ENCODE measurements around the gene TTLL10. TPM values are rescaled to one million over a fixed set of nuclear protein-coding genes. Genes with fewer than 3 reads are reported as not detected.

Gene TTLL10
- total RNA-seq, 4 donors from 2014 or later = 0.17 TPM; not detected in 3

DNA sequence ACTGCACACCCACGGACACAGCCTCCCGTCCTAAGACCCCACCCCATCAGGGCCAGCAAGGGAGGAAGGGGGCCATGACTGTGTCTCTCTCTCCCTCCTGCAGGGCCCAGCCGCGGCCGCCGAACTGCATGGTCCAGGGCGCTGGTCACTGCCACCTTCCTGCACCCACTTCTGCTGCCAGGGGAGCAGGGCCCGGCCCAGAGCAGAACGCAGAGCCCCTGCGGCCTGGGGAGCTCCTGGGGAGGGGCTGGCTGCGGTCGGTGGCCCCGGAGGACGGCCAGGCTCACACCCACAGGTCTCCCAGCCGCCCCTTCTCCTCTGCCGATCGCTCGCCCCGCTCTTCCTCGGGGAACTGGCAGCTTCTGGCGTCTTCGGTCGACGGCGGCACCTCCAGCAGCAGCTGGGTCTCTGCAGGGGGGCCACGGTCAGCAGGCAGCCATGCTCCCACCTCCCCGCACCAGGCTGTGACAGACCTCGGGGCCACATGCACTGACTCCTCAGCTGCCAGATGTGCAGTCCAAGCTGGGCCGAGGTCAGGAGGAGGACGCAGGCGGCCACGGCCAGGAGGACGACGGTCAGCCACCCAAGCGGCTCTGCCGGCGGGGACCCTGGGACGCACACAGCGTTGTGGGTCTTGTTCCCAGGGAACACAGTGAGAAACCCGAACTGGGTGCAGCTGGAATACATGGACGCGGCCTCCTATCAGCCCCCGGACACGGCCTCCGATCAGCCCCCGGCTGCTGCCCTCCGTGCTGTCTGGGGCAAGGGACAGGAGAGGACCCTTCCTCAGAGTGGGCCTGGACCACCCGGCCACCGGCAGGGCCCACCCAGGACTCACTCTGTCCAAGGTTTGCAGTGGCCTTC lies 30.1 kb downstream of the TTLL10 start:
- DNase-seq (ENCODE audit: extremely low spot score) = no peak
- H3K4me3 ChIP-seq = no peak overlapping the region
- TF ChIP-seq POLR2A (IDR thresholded peaks at IDR 0.05; ENCODE audit: low read depth) (no peak), EP300 (IDR thresholded peaks at IDR 0.05) (no peak), POLR2AphosphoS5 (IDR thresholded peaks at IDR 0.05) (no peak)
- TF ChIP-seq, protein P1, sequence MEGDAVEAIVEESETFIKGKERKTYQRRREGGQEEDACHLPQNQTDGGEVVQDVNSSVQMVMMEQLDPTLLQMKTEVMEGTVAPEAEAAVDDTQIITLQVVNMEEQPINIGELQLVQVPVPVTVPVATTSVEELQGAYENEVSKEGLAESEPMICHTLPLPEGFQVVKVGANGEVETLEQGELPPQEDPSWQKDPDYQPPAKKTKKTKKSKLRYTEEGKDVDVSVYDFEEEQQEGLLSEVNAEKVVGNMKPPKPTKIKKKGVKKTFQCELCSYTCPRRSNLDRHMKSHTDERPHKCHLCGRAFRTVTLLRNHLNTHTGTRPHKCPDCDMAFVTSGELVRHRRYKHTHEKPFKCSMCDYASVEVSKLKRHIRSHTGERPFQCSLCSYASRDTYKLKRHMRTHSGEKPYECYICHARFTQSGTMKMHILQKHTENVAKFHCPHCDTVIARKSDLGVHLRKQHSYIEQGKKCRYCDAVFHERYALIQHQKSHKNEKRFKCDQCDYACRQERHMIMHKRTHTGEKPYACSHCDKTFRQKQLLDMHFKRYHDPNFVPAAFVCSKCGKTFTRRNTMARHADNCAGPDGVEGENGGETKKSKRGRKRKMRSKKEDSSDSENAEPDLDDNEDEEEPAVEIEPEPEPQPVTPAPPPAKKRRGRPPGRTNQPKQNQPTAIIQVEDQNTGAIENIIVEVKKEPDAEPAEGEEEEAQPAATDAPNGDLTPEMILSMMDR (IDR thresholded peaks at IDR 0.05) = no peak
- WGBS = 66% methylated on average over 10 of the region's 49 CpGs
- intact Hi-C loops (cut with DNase I) = no loop called here
- peaks cover 9 to 50% (median 43%) of the 10 kb centered on the region in 4 donors for H3K4me1 ChIP-seq
- peaks cover 0 to 92% (median 26%) of the 10 kb centered on the region in 4 donors for H3K27me3 ChIP-seq
- no peaks in the 10 kb centered on the region for H3K9me3 ChIP-seq
- H3K36me3 ChIP-seq = no peaks in the 10 kb centered on the region
- no peak overlapping the region for H3K27ac ChIP-seq (replicated peaks in 1 of 4)

DNA sequence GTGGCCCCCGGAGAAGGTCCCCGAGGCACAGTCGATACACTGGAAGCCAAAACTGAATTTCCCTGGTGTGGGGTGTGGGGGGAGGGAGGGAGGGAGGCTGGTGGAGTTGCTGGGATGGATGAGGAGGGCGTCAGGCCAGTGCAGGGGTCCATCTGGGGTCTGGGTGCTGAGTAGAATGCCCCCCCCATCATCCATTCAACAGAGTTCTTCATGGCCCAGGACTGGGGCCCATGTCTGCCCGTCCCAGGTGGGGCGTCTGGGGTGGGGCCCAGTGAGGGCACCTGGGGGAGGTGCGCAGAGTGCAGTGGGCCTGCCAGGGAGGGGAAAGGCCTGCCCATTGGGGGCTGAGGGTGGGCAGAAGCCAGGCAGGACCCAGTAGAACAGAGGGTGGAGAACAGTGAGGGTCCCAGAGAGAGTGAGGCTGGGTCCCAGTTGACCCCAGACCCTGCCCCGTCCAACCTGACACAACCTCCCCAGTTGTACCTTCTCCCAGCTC lies 30.8 kb downstream of the TTLL10 start:
- intact Hi-C loops (cut with DNase I) = no loop called here
- Histone ChIP-seq H3K27me3 (peaks cover 0 to 90% (median 26%) of the 10 kb centered on the region in 4 donors), H3K4me3 (no peak overlapping the region), H3K36me3 (no peaks in the 10 kb centered on the region), H3K4me1 (peaks cover 9 to 53% (median 44%) of the 10 kb centered on the region in 4 donors), H3K9me3 (no peaks in the 10 kb centered on the region), H3K27ac (replicated peaks in 1 of 4) (no peak overlapping the region)
- WGBS = 92% methylated on average over 8 of the region's 8 CpGs
- TF ChIP-seq, protein P1 (IDR thresholded peaks at IDR 0.05) = no peak
- TF ChIP-seq POLR2A (IDR thresholded peaks at IDR 0.05; ENCODE audit: low read depth) (no peak), EP300 (IDR thresholded peaks at IDR 0.05) (no peak), POLR2AphosphoS5 (IDR thresholded peaks at IDR 0.05) (no peak)
- DNase-seq (ENCODE audit: extremely low spot score) = no peak

DNA sequence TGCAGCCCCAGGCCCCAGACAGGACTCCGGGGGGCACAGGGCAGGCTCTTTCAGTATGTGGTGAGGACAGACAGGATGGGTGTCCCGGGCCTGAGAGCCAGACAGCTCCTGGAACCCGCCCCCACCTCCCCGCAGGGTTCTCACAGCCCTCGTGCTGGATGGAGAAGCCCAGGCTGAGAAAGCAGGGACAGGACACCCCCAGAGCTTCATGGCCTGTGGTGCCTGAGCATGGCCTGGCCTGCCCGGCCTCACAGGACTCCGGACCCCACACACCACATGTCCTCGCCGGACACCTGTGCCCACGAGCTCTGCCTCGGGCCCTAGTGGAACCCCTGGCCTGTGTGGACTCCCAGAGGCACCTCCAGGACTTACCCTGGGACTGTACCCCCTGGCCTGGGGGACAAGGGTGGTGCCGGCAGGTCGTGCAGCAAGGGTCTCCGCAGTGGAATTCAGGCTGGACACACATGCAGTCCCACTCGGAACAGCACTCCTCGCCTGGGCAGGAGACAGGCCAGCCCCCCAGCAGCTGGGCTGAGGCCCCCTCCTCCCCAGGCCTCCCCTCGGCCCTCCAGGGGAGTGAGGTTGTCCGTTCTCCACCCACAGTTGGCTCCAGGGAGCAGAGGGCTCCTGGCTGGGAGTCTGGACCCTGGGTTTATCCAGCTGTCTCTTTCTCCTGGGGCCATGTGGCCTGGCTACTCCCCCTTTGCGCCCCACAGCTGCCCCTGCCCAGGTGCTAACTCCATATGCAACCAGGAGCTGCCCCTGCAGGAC lies 31.5 kb downstream of the TTLL10 start:
- WGBS = 84% methylated on average over 5 of the region's 19 CpGs
- H3K27me3 ChIP-seq = peaks cover 0 to 86% (median 26%) of the 10 kb centered on the region in 4 donors
- TF ChIP-seq POLR2A (IDR thresholded peaks at IDR 0.05; ENCODE audit: low read depth) (no peak), POLR2AphosphoS5 (IDR thresholded peaks at IDR 0.05) (no peak), EP300 (IDR thresholded peaks at IDR 0.05) (no peak)
- TF ChIP-seq, protein P1 (IDR thresholded peaks at IDR 0.05) = no peak

DNA sequence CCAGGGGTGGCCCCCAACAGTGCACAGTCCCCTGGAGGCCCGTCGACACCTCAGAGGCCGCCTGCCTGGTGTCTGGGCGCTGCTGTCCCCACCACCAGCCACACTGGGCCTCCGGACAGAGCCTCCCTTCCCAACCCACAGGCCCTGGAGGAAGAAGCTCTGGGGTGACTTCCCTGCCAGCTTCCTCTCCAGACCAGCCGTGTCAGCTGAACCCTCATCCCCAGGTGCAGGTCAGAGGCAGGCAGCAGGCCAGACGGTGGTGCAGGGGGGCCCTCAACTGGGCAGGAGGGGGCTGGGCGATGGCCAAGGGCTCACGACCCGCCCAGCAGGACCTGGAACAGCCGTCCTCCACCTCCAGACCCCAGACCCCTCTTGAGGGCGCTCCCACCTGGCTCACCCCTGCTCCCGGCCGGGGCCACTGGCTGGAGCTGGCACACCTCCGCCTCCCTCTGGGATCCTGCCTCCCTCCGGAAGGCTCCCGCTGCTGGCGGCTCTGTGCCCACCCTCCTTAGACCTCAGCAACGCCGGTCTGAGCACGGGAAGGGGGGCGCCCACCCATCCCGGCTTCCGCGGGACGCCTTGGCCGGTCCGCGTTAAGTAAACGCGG lies 32.2 kb downstream of the TTLL10 start:
- intact Hi-C loops (cut with DNase I) = no loop called here

More for the DNA sequence above, 31.5 kb downstream of the TTLL10 start:
- Histone ChIP-seq H3K4me3 (no peak overlapping the region), H3K27ac (replicated peaks in 1 of 4) (no peak overlapping the region), H3K9me3 (no peaks in the 10 kb centered on the region), H3K4me1 (peaks cover 9 to 52% (median 44%) of the 10 kb centered on the region in 4 donors), H3K36me3 (no peaks in the 10 kb centered on the region)
- intact Hi-C loops (cut with DNase I) = no loop called here
- DNase-seq (ENCODE audit: extremely low spot score) = no peak

More for the DNA sequence above, 32.2 kb downstream of the TTLL10 start:
- WGBS = 27% methylated on average over 22 of the region's 31 CpGs
- no peaks in the 10 kb centered on the region for H3K9me3 ChIP-seq
- H3K27ac ChIP-seq (replicated peaks in 1 of 4) = no peak overlapping the region
- peaks cover 0 to 80% (median 25%) of the 10 kb centered on the region in 4 donors for H3K27me3 ChIP-seq
- TF ChIP-seq POLR2A (IDR thresholded peaks at IDR 0.05; ENCODE audit: low read depth) = no peak
- no peaks in the 10 kb centered on the region for H3K36me3 ChIP-seq
- no peak for DNase-seq (ENCODE audit: extremely low spot score)
- peaks cover 9 to 45% (median 39%) of the 10 kb centered on the region in 4 donors for H3K4me1 ChIP-seq
- peak overlapping the region; percentile 23 to 46 (median 32) for H3K4me3 ChIP-seq
